ENCODE results near the gene ITGB4. TPM values are rescaled to one million over a fixed set of nuclear protein-coding genes. Genes with fewer than 3 reads are reported as not detected.

Gene ITGB4
- total and polyA plus RNA-seq, 2 of the 13 experiments (the other 11 are each of a cell fraction or from before 2014, with no cell fraction given) = 6.9 to 14.5 TPM

DNA sequence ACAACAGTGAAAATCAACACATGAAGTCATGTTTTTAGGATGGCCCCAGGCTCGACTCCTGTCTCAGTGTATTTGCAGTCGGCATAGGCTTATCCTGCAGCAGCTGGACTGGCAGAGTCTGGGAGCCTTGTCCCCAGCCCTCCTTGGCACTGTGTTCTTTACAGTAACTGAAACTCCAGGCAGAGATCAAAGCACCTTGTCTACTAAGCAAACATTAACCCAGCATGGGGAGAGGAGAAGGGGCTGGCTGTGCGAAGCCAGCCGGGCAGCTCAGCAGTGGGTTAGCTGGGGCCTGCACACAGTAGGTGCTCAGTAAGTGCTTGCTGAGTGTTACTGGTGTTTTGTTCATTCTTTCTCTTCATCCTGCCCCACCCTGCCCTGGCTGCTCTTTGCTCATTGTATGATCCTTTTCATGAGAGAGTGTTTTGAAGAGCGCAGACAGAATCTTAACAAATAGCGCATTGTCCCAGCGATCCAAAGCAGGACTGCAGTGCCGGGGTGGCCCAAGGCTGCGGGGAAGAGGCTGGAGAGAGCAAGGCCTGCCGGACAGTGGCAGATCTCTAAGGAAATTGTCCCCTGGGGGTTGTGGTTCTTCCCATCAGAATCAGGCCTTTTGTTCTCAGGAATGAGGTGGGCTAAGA lies 23.5 kb upstream of the ITGB4 start (continued):
- TF ChIP-seq KLF13 (CRISPR knock-in tag; IDR thresholded peaks at IDR 0.05) = no peak
- TF ChIP-seq SOX6 (IDR thresholded peaks at IDR 0.05) = no peak
- peak; percentile 54; the same call in 1 of the 2 replicates for TF ChIP-seq SOX6 (CRISPR knock-in tag; IDR thresholded peaks at IDR 0.05)
- no peak for TF ChIP-seq NFKB2 (CRISPR knock-in tag; IDR thresholded peaks at IDR 0.05; ENCODE audit: borderline replicate concordance)
- TF ChIP-seq, protein P1, sequence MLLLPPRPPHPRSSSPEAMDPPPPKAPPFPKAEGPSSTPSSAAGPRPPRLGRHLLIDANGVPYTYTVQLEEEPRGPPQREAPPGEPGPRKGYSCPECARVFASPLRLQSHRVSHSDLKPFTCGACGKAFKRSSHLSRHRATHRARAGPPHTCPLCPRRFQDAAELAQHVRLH (CRISPR knock-in tag; IDR thresholded peaks at IDR 0.05; ENCODE audit: borderline replicate concordance, low read depth) = peak; percentile 87; the same call in 1 of the 2 replicates
- no peak for TF ChIP-seq ATF7-NPFF (CRISPR knock-in tag; IDR thresholded peaks at IDR 0.05; ENCODE audit: low read depth)
- TF ChIP-seq MATR3 (CRISPR knock-in tag; IDR thresholded peaks at IDR 0.05) = no peak
- no peak for TF ChIP-seq TRIM24 (CRISPR knock-in tag; IDR thresholded peaks at IDR 0.05)
- no peak for TF ChIP-seq ZNF678 (CRISPR knock-in tag; IDR thresholded peaks at IDR 0.05)
- TF ChIP-seq, protein P2, sequence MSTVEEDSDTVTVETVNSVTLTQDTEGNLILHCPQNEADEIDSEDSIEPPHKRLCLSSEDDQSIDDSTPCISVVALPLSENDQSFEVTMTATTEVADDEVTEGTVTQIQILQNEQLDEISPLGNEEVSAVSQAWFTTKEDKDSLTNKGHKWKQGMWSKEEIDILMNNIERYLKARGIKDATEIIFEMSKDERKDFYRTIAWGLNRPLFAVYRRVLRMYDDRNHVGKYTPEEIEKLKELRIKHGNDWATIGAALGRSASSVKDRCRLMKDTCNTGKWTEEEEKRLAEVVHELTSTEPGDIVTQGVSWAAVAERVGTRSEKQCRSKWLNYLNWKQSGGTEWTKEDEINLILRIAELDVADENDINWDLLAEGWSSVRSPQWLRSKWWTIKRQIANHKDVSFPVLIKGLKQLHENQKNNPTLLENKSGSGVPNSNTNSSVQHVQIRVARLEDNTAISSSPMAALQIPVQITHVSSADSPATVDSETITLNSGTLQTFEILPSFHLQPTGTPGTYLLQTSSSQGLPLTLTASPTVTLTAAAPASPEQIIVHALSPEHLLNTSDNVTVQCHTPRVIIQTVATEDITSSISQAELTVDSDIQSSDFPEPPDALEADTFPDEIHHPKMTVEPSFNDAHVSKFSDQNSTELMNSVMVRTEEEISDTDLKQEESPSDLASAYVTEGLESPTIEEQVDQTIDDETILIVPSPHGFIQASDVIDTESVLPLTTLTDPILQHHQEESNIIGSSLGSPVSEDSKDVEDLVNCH (CRISPR knock-in tag; IDR thresholded peaks at IDR 0.05) = no peak
- 0 out of 2 replicates have a peak, but pooled peaks have one; percentile 11 for TF ChIP-seq POLR2AphosphoS5 (IDR thresholded peaks at IDR 0.05; ENCODE audit: low read depth, low read length)
- TF ChIP-seq, protein P3, sequence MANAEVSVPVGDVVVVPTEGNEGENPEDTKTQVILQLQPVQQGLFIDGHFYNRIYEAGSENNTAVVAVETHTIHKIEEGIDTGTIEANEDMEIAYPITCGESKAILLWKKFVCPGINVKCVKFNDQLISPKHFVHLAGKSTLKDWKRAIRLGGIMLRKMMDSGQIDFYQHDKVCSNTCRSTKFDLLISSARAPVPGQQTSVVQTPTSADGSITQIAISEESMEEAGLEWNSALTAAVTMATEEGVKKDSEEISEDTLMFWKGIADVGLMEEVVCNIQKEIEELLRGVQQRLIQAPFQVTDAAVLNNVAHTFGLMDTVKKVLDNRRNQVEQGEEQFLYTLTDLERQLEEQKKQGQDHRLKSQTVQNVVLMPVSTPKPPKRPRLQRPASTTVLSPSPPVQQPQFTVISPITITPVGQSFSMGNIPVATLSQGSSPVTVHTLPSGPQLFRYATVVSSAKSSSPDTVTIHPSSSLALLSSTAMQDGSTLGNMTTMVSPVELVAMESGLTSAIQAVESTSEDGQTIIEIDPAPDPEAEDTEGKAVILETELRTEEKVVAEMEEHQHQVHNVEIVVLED (CRISPR knock-in tag; IDR thresholded peaks at IDR 0.05; ENCODE audit: borderline replicate concordance) = no peak; the same call in 1 of the 2 replicates
- TF ChIP-seq, protein P4, sequence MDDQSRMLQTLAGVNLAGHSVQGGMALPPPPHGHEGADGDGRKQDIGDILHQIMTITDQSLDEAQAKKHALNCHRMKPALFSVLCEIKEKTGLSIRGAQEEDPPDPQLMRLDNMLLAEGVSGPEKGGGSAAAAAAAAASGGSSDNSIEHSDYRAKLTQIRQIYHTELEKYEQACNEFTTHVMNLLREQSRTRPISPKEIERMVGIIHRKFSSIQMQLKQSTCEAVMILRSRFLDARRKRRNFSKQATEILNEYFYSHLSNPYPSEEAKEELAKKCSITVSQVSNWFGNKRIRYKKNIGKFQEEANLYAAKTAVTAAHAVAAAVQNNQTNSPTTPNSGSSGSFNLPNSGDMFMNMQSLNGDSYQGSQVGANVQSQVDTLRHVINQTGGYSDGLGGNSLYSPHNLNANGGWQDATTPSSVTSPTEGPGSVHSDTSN (CRISPR knock-in tag; IDR thresholded peaks at IDR 0.05; ENCODE audit: borderline replicate concordance) = no peak
- TF ChIP-seq, protein P5, sequence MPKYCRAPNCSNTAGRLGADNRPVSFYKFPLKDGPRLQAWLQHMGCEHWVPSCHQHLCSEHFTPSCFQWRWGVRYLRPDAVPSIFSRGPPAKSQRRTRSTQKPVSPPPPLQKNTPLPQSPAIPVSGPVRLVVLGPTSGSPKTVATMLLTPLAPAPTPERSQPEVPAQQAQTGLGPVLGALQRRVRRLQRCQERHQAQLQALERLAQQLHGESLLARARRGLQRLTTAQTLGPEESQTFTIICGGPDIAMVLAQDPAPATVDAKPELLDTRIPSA (CRISPR knock-in tag; IDR thresholded peaks at IDR 0.05; ENCODE audit: borderline replicate concordance) = no peak
- no peak for TF ChIP-seq NONO (IDR thresholded peaks at IDR 0.05)
- no peak for TF ChIP-seq NONO (CRISPR knock-in tag; conservative IDR thresholded peaks at IDR 0.05)
- no peak for TF ChIP-seq ZFP90 (CRISPR knock-in tag; IDR thresholded peaks at IDR 0.05; ENCODE audit: borderline replicate concordance)
- TF ChIP-seq, protein P6, sequence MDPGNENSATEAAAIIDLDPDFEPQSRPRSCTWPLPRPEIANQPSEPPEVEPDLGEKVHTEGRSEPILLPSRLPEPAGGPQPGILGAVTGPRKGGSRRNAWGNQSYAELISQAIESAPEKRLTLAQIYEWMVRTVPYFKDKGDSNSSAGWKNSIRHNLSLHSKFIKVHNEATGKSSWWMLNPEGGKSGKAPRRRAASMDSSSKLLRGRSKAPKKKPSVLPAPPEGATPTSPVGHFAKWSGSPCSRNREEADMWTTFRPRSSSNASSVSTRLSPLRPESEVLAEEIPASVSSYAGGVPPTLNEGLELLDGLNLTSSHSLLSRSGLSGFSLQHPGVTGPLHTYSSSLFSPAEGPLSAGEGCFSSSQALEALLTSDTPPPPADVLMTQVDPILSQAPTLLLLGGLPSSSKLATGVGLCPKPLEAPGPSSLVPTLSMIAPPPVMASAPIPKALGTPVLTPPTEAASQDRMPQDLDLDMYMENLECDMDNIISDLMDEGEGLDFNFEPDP (CRISPR knock-in tag; conservative IDR thresholded peaks at IDR 0.05) = no peak
- TF ChIP-seq, protein P7, sequence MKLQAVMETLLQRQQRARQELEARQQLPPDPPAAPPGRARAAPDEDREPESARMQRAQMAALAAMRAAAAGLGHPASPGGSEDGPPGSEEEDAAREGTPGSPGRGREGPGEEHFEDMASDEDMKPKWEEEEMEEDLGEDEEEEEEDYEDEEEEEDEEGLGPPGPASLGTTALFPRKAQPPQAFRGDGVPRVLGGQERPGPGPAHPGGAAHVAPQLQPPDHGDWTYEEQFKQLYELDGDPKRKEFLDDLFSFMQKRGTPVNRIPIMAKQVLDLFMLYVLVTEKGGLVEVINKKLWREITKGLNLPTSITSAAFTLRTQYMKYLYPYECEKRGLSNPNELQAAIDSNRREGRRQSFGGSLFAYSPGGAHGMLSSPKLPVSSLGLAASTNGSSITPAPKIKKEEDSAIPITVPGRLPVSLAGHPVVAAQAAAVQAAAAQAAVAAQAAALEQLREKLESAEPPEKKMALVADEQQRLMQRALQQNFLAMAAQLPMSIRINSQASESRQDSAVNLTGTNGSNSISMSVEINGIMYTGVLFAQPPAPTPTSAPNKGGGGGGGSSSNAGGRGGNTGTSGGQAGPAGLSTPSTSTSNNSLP (IDR thresholded peaks at IDR 0.05; ENCODE audit: low read depth, low read length) = no peak
- no peak for TF ChIP-seq ZNF775 (CRISPR knock-in tag; IDR thresholded peaks at IDR 0.05; ENCODE audit: borderline replicate concordance)
